NCI-H82 (cell line): ENCODE measurements around the gene TMEM190.
"Not testable (repeated sequence)": the region's sequence is repeated elsewhere in the genome, so short reads cannot be mapped to it uniquely, and the experiment has no call there.

Experiments
- DNase-seq: peaks from one replicate; lab custom pipeline; 2025; lab: John Stamatoyannopoulos, UW

Gene TMEM190

DNA sequence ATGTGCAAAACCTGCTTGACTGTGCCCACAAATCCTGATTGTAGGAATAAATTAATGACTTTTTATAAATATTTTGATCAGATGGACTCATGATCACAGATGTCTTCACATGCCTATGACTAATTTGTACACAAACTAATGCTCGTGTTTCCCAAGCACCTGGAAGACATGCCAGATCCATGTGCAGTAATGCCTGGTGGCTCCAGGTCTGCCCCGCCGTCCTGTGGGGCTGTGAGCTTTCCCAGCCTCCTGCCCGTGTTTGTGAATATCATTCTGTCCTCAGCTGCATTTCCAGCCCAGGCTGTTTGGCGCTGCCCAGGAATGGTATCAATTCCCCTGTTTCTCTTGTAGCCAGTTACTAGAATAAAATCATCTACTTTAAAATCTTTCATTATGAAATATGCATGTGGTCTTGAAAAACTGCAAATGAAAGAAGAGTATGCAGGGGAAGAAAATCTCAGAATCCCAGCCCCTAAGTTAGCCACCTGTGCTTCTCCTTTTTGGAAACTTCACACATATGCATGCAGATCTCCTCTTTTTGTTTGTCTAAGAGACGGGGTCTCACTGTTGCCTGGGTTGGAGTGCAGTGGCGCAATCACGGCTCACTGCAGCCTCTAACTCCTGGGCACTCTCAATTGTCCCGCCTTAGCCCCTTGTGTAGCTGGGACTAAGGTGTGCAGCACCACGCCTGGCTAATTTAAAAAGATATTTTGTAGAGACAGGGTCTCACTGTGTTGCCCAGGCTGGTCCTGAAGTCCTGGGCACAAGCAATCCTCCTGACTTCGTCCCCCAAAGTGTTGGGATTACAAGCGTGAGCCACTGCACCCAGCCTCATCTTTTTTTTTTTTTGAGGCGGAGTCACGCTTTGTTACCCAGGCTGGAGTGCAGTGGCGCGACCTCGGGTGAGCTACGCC is 15.3 kb downstream of the TMEM190 start:
- DNase-seq: no peak

DNA sequence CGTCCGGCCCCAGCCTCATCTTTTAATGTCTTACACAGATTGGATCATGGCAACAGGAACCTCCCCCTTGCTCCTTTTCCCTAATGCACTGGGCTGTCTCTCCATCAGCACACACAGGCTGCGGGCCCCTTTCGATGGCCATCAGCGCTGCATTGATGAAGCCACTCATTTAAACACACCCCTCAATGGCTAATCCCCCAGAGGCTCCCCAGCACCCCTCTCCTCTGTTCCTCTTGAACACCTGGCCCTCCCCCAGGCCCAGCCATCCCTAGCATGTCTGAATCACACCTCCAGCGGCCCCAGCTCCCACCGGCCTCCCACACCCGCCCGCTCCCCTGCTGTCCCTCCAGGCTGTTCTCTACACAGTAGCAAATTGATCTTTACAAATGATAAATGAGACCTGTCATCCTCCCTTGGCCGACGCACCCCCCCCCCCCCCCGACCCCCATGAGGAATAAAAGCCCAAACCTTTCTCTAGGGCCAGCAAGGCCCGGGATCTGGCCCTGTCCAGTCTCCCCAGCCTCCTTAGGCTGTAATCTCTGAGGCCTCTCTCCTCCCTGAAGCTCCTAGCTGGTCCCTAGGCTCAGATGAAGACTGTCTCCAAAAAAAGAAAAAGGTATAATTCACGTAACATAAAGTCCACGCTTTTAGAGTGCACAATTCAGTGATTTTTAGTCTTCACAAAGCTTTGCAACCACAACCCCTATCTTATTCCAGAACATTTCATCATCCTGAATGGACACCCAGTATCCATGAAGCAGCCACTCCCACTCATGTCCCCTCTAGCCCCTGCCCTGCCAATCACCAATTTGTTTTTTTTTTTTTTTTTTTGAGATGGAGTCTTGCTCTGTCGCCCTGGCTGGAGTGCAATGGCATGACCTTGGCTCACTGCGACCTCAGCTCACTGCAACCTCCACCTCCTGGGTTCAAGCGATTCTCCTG is 16.5 kb downstream of the TMEM190 start:
- DNase-seq: peak; percentile 52

DNA sequence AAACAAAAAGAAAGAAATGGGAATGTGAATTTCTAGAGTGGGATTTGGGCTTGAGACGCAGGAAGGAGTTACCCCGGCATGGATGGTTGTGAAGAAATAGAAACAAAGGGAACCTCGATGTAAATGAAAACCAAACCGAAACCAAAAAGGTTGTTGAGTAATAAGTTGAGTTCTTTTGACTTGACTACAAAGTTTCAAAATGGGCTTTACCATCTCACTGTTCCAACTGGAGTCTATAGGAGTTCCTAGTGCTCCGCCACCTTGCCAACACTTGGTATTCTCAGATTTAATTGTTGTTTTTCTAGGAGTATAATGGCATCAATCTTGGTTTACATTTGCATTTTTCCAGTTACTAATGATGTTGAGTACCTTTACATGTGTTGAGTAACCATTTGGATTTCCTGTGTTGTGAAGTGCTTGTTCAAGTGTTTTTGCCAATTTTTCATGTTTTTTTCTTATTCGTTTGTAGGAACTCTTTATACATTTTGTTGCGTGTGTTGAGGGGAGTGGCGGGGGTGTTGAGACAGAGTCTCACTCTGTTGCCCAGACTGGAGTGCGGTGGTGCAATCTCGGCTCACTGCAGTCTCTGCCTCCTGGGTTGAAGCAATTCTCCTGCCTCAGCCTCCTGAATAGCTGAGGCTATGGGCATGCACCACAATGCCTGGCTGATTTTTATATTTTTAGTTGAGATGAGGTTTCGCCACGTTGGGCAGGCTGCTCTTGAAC is 21.7 kb downstream of the TMEM190 start:
- no peak for DNase-seq

DNA sequence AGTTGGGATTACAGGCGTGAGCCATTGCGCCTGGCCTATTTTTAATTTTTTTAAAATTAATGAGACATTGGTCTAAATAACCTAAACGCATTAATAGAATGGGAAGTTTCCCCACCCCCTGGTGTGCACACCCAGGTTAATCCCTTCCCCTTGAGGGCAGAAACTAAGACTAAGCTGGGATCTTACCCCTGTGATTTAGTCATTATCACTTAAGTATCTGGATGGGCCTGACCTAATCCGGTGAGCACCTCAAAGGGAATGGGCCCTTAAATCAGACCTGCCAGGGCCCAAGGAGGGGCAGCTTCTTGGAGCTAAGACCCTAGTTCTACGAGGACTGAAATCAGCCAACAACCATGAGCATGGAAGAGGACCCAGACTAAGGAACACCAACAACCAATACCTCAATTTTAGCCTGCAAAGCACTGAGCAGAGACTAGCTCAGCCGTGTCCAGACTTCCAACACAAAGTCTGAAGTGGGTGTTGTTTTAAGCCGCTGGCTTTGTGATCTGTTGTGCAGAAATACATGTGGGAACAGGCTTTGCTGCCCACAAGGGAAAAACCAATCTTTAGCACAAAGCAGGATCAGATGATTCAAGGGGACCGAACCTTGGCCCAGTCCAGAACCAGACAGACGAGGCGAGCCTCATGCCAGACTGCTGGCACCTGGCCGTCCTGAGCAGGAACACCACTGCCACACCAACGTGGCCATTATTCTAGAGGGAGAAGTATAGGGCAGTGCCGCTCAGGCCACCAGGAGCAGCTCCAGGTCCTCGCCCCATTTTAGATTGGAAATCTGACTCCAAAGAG is 23.9 kb downstream of the TMEM190 start:
- DNase-seq: peak; percentile 89

DNA sequence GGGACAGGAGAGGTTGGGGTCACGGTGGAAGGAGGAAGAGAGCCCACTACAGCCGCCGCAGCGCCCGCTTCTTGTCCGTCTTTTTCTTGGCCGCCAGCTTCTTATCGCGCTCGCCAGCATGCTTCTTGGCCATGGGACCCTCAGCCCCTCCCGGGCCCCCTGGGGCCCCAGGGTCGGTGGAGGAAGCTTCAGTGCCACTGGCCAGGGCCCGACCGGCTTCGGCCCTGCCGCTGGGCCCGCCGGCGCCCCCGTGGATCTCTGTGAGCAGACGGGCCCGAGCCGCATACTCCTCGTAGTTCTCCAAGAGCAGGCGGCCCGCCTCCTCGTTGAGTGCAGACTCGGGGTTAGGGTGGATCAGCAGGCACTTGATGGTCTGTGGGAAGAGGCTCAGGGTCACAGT is 24.8 kb downstream of the TMEM190 start:
- not testable (repeated sequence) for DNase-seq

DNA sequence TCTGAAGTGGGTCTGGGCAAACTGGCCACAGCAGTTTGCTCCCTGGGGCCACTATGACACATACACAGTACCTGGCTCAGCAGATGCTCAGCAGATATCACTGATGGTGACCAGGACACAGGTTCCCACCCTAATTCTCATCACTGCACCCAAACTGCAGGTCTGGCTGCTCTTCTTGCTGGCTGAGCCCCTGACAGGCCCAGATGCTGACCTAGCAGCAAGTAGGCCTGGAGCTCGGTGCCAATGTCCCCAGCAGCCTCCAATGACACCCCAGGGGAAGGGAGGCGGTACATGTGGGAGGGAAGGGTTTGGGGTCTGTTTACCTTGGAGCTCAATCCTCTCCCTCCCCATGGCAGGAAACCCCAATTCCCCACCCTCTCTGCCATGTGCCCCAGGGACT is 25.9 kb downstream of the TMEM190 start:
- no peak for DNase-seq

DNA sequence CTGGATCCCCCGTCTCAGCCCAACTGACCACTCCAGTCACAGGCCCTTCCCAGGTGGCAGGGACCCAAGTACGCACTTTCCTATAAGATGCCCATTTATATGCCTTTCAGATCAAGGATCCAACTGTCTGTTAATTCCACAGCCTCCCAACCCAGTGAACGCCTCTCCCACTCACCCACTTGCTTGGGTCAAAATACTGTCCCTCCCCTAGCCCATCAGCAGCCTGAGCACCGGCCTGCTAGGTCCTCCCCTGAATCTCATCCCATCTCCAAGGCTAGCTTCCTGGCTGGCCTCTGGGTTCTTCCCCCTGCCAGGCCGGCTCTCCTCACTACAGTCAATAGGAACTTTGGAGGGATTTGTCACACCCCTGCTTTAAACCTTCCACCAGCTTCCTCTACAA is 29.0 kb downstream of the TMEM190 start:
- no peak for DNase-seq

DNA sequence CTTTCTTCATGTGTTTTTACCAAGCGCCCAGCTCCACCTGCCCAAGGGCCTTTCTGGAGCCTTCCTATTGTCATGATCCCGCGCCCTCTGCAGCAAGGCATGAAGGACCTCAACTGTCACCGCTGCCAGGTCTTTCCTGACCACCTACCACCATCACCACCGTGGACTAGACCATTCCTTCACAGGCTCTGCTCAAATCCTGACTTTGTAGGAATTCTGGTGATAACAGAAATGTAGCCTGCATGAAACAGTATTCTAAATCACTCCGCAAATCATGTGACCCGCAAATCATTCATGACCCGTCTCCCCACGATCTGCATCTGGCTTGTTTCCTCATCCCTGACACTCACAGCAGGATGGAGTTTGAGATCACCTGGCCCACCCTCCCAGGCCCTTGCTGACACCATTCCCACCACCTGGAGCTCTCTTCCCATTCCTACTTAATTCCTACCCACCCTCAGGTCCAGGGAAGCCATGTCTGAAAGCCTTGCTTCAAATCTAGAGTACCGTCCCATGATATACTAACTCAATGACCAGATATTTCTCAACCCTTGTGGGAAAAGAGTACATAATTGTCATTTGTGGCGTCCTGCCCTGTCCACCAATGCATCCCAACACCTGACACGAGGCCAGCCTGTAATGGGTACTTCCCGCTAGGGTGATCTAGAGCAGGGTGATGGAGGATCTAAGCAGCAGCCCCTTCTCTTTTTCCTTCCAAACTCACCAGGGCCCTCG is 29.6 kb downstream of the TMEM190 start:
- no peak for DNase-seq

DNA sequence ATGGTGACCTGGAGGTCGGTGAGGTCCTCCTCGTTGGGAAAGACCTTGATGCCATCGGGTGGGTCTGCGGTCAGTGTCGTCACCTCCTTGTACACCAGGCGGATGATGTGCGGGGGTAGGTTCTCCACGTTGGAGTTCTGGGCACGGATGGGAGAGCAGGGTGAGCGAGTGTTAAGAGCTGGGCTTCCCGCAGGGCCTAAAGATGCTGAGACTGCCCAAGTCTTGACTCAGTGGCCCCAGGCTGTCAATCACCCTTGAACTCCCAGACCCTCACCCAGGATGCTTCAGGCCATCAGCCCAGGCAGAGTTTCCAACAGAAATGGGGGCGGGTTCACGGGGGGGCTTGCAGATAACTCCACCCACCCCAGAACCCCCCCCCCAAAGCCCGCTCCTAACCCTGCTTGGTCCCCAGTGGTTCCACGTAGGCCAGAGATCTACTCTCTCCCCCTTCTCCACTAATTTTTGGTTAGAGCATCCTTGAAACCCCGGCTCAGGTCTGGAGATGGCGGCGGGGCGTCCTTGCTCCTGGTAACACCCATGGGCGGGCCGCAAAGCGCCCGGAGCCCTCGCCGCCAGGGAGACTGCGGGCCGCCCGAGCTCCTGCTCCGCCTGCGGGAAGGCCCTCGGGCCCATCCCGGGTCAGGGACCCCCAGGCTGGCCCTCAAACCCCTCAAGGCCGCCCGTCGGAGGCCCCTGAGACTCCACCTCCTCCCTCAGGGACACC is 30.4 kb downstream of the TMEM190 start:
- peak; percentile 41 for DNase-seq

DNA sequence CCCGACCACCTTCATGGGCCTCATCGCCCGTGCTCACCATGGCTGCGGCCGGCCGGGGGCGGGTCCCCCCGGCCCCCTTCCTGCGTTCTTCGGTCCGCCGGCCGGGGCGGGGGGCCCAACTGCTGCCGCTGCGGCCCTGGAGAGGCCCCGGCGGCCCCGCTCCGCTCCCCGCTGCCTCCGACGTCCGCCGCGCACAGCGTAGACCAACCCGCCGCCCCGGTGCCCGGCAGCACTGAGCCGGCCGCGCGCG is 30.8 kb downstream of the TMEM190 start, which contains the start of gene UBE2S:
TSS of gene UBE2S (minus strand) at position 239 of the 250 bp plus-strand sequence. CDS start at position 40, 199 bp downstream.
- not testable (repeated sequence) for DNase-seq

DNA sequence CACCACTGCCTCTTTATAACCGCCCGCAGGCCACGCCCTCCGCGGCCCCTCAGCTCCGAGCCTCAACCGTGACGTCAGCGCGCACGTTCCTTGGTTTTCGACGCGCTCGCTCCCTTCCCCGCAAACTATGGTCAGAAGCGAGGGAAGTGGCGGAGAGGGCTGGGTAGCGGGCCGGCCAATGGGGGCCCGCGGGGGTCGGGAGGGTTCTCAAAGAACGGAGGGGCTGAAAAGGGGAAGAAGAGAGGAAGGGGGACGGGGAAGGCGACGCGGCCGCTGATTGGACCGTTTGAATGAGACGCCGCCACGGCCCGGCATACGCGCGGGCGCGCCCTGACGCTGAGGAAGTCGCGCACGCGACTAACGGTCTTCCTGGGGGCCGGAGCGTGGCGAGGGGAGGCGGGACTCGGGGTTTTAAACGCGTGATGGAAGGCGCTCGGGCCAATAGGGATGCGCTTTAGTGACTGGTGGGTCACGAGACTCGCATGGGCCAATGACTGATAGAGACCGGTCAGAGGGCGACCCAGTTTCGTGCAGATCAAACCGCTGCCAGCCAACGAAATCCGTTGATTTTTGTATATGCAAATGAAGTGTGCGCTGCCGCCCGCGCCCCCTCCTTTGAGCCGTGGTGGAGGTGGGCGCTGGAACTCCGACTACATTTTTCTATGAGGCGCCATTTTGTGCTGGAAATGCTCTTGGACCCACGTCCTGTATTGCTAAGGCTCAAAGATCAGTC is 31.3 kb downstream of the TMEM190 start:
- peak; percentile 100 for DNase-seq

DNA sequence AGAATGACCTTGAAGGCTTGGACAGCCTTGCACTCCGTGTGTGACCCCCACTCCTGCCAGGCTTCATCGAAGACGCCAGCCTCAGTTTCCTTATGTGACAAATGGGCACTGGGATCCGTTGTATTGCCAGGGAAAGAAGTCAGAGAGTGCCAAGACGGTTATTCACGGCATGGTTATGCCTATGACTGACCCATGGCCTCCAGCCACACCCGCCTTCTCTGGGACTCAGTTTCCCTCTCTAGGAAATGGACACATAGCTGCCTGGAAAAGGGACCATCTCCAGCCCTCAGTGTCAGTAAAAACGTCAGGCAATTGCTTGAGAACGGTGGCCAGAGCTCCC is 31.9 kb downstream of the TMEM190 start:
- no peak for DNase-seq

DNA sequence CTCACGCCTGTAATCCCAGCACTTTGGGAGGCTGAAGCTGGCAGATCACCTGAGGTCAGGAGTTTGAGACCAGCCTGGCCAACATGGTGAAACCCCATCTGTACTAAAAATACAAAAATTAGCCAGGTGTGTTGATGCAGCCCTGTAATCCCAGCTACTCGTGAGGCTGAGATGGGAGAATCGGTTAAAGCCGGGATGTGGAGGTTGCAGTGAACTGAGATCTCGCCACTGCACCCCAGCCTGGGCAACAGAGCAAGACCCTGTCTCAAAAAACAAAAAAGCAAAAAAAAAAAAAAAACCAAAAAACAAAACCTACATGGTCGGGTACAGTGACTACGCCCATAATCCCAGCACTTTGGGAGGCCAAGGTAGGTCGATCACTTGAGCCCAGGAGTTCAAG is 32.6 kb downstream of the TMEM190 start:
- DNase-seq: not testable (repeated sequence)

DNA sequence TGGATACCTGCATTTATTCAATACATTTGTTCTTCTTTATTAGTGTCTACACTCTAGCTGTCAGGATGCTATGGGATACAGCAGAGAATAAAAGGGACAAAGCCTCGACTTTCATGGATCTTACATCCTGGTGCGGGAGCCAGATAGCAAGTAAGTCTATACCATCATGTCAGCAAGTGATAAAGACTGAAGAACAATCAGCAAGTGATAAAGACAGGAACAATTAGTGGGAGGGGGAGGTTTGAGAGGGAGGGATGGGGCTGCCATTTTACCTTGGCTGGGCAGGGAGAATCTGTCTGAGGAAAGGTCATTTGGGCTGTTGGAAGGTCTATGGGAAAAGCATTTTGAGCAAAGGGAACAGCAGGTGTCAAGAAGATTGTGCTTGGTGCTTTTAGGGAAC is 33.5 kb downstream of the TMEM190 start:
- no peak for DNase-seq

DNA sequence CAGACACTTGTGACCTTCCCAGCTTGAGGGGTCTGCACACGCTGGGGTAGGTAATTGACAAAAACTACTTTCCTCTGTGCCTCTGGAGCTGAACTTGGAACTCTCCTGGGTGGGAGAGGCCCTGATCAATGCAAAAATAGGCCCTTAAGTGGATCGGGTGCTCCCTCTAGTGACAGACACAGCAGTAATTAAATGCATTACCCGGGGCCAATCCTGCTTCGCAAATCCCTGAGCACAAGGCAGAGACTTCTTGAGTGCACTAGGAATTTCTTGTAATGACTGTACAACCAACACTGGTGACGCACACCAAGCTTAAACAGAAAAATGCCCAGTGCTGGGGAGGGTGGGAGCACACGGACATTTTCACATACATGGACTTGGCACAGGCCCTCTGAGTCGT is 41.6 kb downstream of the TMEM190 start:
- DNase-seq: peak; percentile 90

DNA sequence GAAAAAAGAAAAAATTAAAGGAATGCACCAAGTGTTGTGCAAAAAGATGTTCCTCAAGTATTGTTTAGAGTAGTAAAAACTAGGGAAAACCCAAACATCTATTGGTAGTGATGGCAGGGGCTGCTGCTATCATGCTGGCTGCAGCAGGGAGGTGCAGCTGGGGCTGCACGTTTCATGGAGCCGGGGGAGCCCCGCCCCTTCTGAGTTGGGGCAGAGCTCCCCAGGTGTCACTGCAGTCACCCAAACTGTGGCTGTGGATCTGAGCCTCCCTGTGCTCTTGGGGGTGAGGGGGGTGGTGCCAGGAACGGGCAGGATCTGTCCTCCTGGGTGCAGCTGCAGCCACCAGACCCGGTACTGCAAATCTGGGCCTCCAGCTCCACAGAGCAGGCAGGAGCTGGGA is 42.5 kb downstream of the TMEM190 start:
- DNase-seq: no peak

DNA sequence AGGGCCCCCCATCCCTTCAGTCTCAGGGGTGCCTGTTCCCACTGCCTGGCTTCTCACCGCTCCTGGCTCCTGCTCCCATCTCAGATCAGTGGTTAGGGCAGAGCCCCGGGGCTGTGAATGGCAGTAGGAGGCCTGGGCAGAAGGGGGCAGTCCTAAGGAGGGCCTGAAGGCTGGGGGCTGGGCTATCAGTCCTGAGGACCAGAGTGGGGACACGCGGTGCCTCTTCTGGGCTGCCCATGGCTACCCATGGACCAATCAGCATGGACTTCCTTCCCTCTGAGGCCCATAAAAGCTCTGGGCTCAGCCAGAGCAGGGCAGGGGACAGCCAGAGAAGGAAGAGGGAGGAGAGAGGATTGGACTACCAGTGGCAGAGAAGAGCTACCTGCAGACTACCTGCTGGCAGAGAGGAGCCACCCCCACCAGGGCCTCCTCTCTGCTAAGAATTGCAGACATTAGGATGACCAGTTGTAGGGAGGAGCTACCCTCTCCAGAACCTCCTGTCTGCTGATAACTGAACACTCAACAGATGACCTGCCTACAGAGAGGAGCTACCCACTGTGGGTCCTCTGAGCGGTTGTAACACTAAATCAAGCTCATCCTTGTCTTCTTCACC is 43.1 kb downstream of the TMEM190 start:
- DNase-seq: no peak

DNA sequence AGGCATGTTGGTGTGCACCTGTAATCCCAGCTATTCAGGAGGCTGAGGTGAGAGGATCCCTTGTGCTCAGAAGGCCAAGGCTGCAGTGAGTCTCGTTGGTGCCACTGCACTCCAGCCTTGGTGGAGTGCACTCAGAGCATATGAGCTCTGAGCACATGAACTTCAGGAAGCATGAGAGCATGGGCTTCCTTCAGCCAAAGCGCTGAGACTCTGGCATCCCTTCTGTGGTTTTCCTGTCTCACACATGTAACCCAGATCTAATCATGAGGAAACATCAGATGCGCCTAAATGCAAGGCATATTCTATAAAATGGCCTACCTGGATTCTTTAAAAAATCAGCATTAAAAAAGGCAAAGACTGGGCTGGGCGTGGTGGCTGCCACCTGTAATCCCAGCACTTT is 44.7 kb downstream of the TMEM190 start:
- DNase-seq: not testable (repeated sequence)
